ENCODE measurements around the gene TSSK3. TPM values are rescaled to one million over a fixed set of nuclear protein-coding genes. Genes with fewer than 3 reads are reported as not detected.

TSSK3 gene
- total and polyA plus RNA-seq, 9 of the 15 experiments (the other 6 are each of a cell fraction or from before 2014, with no cell fraction given), result 0.27 to 2.8 (median 1.9) TPM

DNA sequence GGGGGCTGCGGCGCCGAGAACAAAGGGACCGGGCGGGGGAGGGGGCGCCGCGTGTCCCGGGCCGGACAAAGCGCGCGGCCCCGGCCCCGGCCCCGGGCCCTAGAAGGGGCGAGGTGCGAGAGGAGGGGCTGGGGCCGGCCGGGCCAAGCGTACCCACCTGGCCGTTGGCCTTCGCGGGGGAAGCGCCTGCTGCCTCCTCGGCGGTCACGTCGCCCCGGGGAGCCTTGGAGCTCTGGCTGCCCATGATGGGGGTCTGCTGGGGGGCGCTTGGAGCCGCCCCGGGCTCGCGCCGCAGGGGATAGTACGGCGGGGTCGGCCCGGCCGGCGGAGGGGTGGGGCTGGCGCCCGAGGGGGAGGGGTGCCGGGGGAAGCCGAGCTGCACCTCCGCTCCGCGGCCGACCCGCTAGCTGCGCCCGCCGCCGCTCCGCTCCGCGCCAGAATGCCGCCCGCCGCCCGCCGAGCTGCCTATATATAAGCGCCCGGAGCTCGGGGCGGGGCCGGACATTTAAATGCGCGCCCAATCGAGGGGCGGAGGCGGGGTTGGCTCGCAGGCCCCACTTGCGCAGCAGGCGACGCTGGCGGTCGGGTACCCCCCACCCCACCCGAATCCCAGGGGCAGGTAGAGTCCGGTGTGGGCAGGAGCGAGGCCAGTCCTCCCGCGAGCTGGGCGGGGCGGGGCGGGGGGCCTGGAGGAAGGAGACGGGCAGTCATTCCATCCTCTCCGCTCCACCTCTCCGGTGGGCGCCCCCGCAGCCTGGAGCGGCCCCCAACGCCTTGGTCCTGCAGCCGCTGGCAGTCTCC, 26.3 kb upstream of the TSSK3 start, which contains the start of gene MARCKSL1 (continued):
- TF ChIP-seq, protein P1, sequence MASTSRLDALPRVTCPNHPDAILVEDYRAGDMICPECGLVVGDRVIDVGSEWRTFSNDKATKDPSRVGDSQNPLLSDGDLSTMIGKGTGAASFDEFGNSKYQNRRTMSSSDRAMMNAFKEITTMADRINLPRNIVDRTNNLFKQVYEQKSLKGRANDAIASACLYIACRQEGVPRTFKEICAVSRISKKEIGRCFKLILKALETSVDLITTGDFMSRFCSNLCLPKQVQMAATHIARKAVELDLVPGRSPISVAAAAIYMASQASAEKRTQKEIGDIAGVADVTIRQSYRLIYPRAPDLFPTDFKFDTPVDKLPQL (IDR thresholded peaks at IDR 0.05; ENCODE audit: extremely low read depth, insufficient read length), result peak; percentile 86
- TF ChIP-seq, protein P2, sequence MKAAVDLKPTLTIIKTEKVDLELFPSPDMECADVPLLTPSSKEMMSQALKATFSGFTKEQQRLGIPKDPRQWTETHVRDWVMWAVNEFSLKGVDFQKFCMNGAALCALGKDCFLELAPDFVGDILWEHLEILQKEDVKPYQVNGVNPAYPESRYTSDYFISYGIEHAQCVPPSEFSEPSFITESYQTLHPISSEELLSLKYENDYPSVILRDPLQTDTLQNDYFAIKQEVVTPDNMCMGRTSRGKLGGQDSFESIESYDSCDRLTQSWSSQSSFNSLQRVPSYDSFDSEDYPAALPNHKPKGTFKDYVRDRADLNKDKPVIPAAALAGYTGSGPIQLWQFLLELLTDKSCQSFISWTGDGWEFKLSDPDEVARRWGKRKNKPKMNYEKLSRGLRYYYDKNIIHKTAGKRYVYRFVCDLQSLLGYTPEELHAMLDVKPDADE (conservative IDR thresholded peaks at IDR 0.05; ENCODE audit: control insufficient read depth, low read depth, low read length), result peak; percentile 90
- peak; percentile 43; the same call in 1 of the 2 replicates for TF ChIP-seq KDM2B (CRISPR knock-in tag; IDR thresholded peaks at IDR 0.05)
- TF ChIP-seq U2AF1 (optimal IDR thresholded peaks at IDR 0.05; ENCODE audit: low read depth, low read length), result peak; percentile 39
- TF ChIP-seq TAF1 (IDR thresholded peaks at IDR 0.05; ENCODE audit: control insufficient read depth, extremely low read depth, insufficient read depth, low read length, severe bottlenecking), result peak; percentile 99
- TF ChIP-seq, protein P3, sequence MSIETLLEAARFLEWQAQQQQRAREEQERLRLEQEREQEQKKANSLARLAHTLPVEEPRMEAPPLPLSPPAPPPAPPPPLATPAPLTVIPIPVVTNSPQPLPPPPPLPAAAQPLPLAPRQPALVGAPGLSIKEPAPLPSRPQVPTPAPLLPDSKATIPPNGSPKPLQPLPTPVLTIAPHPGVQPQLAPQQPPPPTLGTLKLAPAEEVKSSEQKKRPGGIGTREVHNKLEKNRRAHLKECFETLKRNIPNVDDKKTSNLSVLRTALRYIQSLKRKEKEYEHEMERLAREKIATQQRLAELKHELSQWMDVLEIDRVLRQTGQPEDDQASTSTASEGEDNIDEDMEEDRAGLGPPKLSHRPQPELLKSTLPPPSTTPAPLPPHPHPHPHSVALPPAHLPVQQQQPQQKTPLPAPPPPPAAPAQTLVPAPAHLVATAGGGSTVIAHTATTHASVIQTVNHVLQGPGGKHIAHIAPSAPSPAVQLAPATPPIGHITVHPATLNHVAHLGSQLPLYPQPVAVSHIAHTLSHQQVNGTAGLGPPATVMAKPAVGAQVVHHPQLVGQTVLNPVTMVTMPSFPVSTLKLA (conservative IDR thresholded peaks at IDR 0.05), result peak in 1 of 2 experiments; percentile 54; a peak in 1 of 4 replicates
- TF ChIP-seq ZNF586 (CRISPR knock-in tag; conservative IDR thresholded peaks at IDR 0.05), result no peak
- 0 out of 2 replicates have a peak, but pooled peaks have one; percentile 9 for TF ChIP-seq CHD2 (IDR thresholded peaks at IDR 0.05; ENCODE audit: low read depth, low read length)
- peak; percentile 63; the same call in 1 of the 2 replicates for TF ChIP-seq EGR1 (conservative IDR thresholded peaks at IDR 0.05)
- peak; percentile 98 for TF ChIP-seq POLR2G (IDR thresholded peaks at IDR 0.05; ENCODE audit: low read depth, low read length)
- peak in 1 of 2 experiments; percentile 92; a peak in 2 of 4 replicates for TF ChIP-seq TEAD1 (CRISPR knock-in tag; IDR thresholded peaks at IDR 0.05)
- TF ChIP-seq, protein P4, sequence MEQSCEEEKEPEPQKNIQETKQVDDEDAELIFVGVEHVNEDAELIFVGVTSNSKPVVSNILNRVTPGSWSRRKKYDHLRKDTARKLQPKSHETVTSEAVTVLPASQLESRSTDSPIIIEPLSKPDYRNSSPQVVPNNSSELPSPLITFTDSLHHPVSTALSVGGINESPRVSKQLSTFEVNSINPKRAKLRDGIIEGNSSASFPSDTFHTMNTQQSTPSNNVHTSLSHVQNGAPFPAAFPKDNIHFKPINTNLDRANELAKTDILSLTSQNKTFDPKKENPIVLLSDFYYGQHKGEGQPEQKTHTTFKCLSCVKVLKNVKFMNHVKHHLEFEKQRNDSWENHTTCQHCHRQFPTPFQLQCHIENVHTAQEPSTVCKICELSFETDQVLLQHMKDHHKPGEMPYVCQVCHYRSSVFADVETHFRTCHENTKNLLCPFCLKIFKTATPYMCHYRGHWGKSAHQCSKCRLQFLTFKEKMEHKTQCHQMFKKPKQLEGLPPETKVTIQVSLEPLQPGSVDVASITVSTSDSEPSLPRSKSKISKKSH (CRISPR knock-in tag; IDR thresholded peaks at IDR 0.05), result no peak
- 0 out of 2 replicates have a peak, but pooled peaks have one; percentile 70 for TF ChIP-seq ZNF282 (CRISPR knock-in tag; IDR thresholded peaks at IDR 0.05)
- TF ChIP-seq PHF8 (IDR thresholded peaks at IDR 0.05; ENCODE audit: borderline replicate concordance, low read length), result peak; percentile 56; the same call in 1 of the 2 replicates
- peak; percentile 26; the same call in 1 of the 2 replicates for TF ChIP-seq ZBTB1 (CRISPR knock-in tag; IDR thresholded peaks at IDR 0.05; ENCODE audit: borderline replicate concordance, low read depth)
- peak; percentile 77 for TF ChIP-seq SUPT5H (IDR thresholded peaks at IDR 0.05)
- TF ChIP-seq KDM5B (IDR thresholded peaks at IDR 0.05; ENCODE audit: insufficient replicate concordance, low read depth, low read length), result peak; percentile 98
- TF ChIP-seq HNRNPLL (IDR thresholded peaks at IDR 0.05; ENCODE audit: low read depth, low read length, poor library complexity, severe bottlenecking), result peak; percentile 81
